Skin of body (tissue), 2 donors: Measurements from ENCODE around the gene ARPC1A. TPM values are rescaled to one million over a fixed set of nuclear protein-coding genes. Genes with fewer than 3 reads are reported as not detected.
"Not testable (repeated sequence)": the region's sequence is repeated elsewhere in the genome, so short reads cannot be mapped to it uniquely, and the experiment has no call there.

Experiments used
- DNase-seq: peaks from one replicate; lab custom pipeline; 2025; lab: John Stamatoyannopoulos, UW
- total RNA-seq: library from RNA; depleted of rRNA; stranded (reverse); fragments of >200 nt; gene quantifications from one replicate; pipeline ENCODE4 v1.2.3, GENCODE V29; 2014

ARPC1A gene
- total RNA-seq, 1 donor from 2014 or later, result 56.2 TPM

GRCh38 chr7:99320371-99320770 is 5.3 kb upstream of the ARPC1A start:
- no peak for DNase-seq

GRCh38 chr7:99322659-99323058 is 3.0 kb upstream of the ARPC1A start:
- not testable (repeated sequence) for DNase-seq

- DNase-seq, result no peak
These were observed 1.1 kb upstream of the ARPC1A start for GRCh38 chr7:99324559-99324958.

GRCh38 chr7:99325001-99325493 is 651 bp upstream of the ARPC1A start:
- DNase-seq, result no peak

- DNase-seq, result no peak
These were observed 697 bp downstream of the ARPC1A start for GRCh38 chr7:99326408-99326782.

GRCh38 chr7:99330314-99330961 is 4.7 kb downstream of the ARPC1A start:
- not testable (repeated sequence) for DNase-seq

GRCh38 chr7:99331002-99331401 is 5.3 kb downstream of the ARPC1A start:
- no peak for DNase-seq

GRCh38 chr7:99339595-99339994 is 13.9 kb downstream of the ARPC1A start:
- no peak for DNase-seq

GRCh38 chr7:99340659-99341058 is 15.0 kb downstream of the ARPC1A start:
- no peak for DNase-seq

- DNase-seq, result no peak
These were observed 18.5 kb downstream of the ARPC1A start for GRCh38 chr7:99344061-99344647.

GRCh38 chr7:99350641-99351040 is 24.9 kb downstream of the ARPC1A start:
- DNase-seq, result not testable (repeated sequence)

- DNase-seq, result no peak
These were observed 26.5 kb downstream of the ARPC1A start for GRCh38 chr7:99352247-99352646.

GRCh38 chr7:99355098-99355497 is 29.4 kb downstream of the ARPC1A start:
- no peak for DNase-seq

- peak; percentile 30 for DNase-seq
These were observed 32.2 kb downstream of the ARPC1A start for GRCh38 chr7:99357701-99358490.

- DNase-seq, result not testable (repeated sequence)
These were observed 32.8 kb downstream of the ARPC1A start for GRCh38 chr7:99358521-99358920.

GRCh38 chr7:99359465-99360154 is 33.9 kb downstream of the ARPC1A start:
- DNase-seq, result no peak

- DNase-seq, result no peak
These were observed 37.1 kb downstream of the ARPC1A start for GRCh38 chr7:99362801-99363200.

GRCh38 chr7:99363286-99363685 is 37.6 kb downstream of the ARPC1A start:
- no peak for DNase-seq

GRCh38 chr7:99365318-99366141 is 39.8 kb downstream of the ARPC1A start:
- DNase-seq, result no peak

- no peak for DNase-seq
These were observed 40.9 kb downstream of the ARPC1A start for GRCh38 chr7:99366646-99367045.
